ENCODE measurements around the gene NCOA1. TPM values are rescaled to one million over a fixed set of nuclear protein-coding genes. Genes with fewer than 3 reads are reported as not detected.

NCOA1 gene
- total and polyA plus RNA-seq, 2 donors (not counting 3 experiments of a cell fraction or from before 2014, with no cell fraction given) = 11.4 to 14.1 TPM

DNA sequence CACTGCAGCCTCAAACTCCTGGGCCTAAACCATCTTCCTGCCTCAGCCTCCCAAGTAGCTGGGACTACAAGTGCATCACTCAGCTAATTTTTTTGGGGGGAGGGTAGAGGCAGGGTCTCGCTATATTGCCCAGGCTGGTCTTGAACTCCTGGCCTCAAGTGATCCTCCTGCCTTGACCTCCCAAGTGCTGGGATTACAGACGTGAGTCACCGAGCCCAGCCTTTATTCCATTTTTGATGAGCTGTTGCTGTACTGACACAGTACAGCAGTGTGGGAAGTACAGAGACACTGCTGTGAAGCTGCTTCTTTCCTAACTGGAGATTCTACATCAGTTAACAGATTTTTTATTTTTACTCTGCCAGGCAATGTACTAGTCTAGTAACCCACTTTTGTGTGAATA, 283.3 kb downstream of the NCOA1 start:
- no peak overlapping the region for H3K9ac ChIP-seq (replicated peaks; ENCODE audit: extremely low read depth, insufficient read depth, low read length)
- CTCF ChIA-PET = interaction anchor here (1.5 to 1.7 kb wide), 2 partner anchors 16 to 53 kb away, joined by 3 to 4 read pairs; no protein-coding TSS in a partner anchor
- no peak overlapping the region for H2AFZ ChIP-seq (ENCODE audit: low read depth, low read length)
- POLR2A ChIA-PET = no interaction called here
- no peaks in the 10 kb centered on the region for H3K79me2 ChIP-seq (ENCODE audit: control insufficient read depth, insufficient read depth, low read length)
- H3K27me3 ChIP-seq (ENCODE audit: control insufficient read depth in 2 of 2, insufficient read depth in 2 of 2, low read length in 2 of 2) = no peaks in the 10 kb centered on the region
- H3K27ac ChIP-seq (ENCODE audit: insufficient read depth, low read depth, low read length) = no peak overlapping the region
- no peaks in the 10 kb centered on the region for H4K20me1 ChIP-seq (replicated peaks; ENCODE audit: control insufficient read depth, extremely low read depth, insufficient read depth, low read length)
- intact Hi-C loops (cut with micrococcal nuclease) = no loop called here
- no peaks in the 10 kb centered on the region for H3K9me1 ChIP-seq (replicated peaks; ENCODE audit: control insufficient read depth, extremely low read depth, insufficient read depth, low read length)
- dilution Hi-C loops (cut with MboI; ENCODE audit: extremely low pct_ligation_motif_present, low sequenced_read_pairs) = no loop called here
- peaks cover 5% of the 10 kb centered on the region for H3K4me1 ChIP-seq (ENCODE audit: control insufficient read depth, extremely low read depth, insufficient read depth, low read length)
- TF ChIP-seq JUN (IDR thresholded peaks at IDR 0.05; ENCODE audit: borderline replicate concordance, insufficient read depth, insufficient read length, low read depth) = no peak
- no peak for TF ChIP-seq MYC (IDR thresholded peaks at IDR 0.05; ENCODE audit: low read depth, low read length)
- TF ChIP-seq GATA2 (IDR thresholded peaks at IDR 0.05; ENCODE audit: insufficient read depth, insufficient read length, low read depth, low read length) = no peak
- TF ChIP-seq POLR2A (IDR thresholded peaks at IDR 0.05; ENCODE audit: low read depth, low read length) = no peak
- no peak for TF ChIP-seq EZH2 (IDR thresholded peaks at IDR 0.05; ENCODE audit: borderline replicate concordance, low read depth, low read length, severe bottlenecking)
- TF ChIP-seq, protein P1, sequence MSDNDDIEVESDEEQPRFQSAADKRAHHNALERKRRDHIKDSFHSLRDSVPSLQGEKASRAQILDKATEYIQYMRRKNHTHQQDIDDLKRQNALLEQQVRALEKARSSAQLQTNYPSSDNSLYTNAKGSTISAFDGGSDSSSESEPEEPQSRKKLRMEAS (IDR thresholded peaks at IDR 0.05; ENCODE audit: insufficient read depth, insufficient read length) = no peak
- no peak for TF ChIP-seq FOS (IDR thresholded peaks at IDR 0.05; ENCODE audit: borderline replicate concordance, insufficient read depth, low read length)
- TF ChIP-seq, protein P2, sequence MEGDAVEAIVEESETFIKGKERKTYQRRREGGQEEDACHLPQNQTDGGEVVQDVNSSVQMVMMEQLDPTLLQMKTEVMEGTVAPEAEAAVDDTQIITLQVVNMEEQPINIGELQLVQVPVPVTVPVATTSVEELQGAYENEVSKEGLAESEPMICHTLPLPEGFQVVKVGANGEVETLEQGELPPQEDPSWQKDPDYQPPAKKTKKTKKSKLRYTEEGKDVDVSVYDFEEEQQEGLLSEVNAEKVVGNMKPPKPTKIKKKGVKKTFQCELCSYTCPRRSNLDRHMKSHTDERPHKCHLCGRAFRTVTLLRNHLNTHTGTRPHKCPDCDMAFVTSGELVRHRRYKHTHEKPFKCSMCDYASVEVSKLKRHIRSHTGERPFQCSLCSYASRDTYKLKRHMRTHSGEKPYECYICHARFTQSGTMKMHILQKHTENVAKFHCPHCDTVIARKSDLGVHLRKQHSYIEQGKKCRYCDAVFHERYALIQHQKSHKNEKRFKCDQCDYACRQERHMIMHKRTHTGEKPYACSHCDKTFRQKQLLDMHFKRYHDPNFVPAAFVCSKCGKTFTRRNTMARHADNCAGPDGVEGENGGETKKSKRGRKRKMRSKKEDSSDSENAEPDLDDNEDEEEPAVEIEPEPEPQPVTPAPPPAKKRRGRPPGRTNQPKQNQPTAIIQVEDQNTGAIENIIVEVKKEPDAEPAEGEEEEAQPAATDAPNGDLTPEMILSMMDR (IDR thresholded peaks at IDR 0.05; ENCODE audit: extremely low read depth in 1 of 2, insufficient read depth in 1 of 2, low read depth in 1 of 2, low read length in 2 of 2) = no peak
- no peak for TF ChIP-seq POLR2AphosphoS5 (IDR thresholded peaks at IDR 0.05; ENCODE audit: insufficient read depth, low read depth, low read length)
- H3K4me2 ChIP-seq (ENCODE audit: insufficient read depth, low read length) = no peak overlapping the region
- H3K4me3 ChIP-seq (replicated peaks in 1 of 3; ENCODE audit: insufficient read depth in 1 of 3, low read depth in 1 of 3, low read length in 3 of 3) = no peak overlapping the region
- no peak for DNase-seq (ENCODE audit: low read depth, low spot score)
- no peaks in the 10 kb centered on the region for H3K9me3 ChIP-seq (replicated peaks; ENCODE audit: control insufficient read depth, insufficient read depth, low read length)
- H3K36me3 ChIP-seq (ENCODE audit: control insufficient read depth in 2 of 2, extremely low read depth in 1 of 2, insufficient read depth in 2 of 2, low read length in 2 of 2) = no peaks in the 10 kb centered on the region
- BruUV-seq (replicated peaks) = no TSS peak
- no peak for FAIRE-seq

Data from endothelial cell of umbilical vein (primary cell).